Measurements from ENCODE around the gene POLE2.
"Not testable (repeated sequence)": the region's sequence is repeated elsewhere in the genome, so short reads cannot be mapped to it uniquely, and the experiment has no call there.

POLE2 gene

DNA sequence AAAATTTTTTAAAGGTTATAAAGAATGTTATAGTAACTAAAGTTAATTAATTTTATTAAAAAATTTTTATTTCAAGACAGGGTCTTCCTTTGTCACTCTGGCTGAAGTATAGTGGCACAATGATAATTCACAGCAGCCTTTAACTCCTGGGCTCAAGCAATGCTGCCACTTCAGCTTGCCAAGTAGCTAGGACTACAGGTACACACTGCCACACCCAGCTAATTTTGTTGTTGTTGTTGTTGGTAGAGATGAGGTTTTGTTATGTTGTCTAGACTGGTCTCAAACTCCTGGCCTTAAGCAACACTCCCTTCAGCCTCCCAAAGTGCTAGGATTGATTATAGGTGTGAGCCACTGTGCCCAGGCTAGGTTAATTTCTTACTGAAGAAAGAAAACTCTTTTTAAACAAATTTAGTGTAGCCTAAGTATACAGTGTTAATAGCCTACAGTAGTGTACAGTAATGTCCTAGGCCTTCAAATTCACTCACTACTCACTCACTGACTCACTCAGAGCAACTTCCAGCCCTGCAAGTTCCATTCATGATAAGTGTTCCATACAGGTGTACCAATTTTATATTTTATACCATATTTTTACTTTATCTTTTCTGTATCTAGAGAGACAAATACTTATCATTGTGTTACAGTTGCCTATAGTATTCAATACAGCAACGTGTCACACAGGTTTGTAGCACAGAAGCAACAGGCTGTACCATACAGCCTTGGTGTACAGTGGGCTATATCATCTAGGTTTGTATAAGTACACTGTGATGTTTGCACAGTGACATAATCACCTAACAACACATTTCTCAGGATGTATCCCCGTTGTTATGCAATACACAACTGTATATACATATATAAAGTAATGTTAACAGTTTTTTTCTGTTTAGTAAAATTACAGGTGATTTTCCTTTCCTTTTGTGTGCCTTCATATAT, 28.2 kb downstream of the POLE2 start:
- no peak for DNase-seq

- not testable (repeated sequence) for DNase-seq
These were observed 30.5 kb downstream of the POLE2 start for GRCh38 chr14:49657500-49657899.

DNA sequence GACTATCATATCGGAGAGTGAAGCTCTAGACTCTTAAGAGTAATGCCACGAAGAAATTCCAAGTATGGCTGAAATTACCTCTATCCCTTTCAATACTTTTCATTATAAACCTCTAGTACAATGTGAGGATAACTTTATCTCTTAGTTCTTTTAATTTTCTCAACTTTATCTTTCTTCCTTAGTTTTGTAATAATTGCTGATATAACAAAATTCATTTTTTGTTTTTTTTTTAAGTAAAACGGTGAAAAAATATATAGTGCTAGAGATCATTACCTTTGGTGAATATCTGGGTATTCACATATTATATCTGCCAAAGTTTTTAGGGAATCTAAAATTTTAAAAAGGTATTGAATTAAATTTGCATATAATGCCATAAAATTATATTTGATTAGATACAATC, 33.5 kb downstream of the POLE2 start:
- DNase-seq: no peak

- no peak for DNase-seq
These were observed 34.5 kb downstream of the POLE2 start for GRCh38 chr14:49653508-49653907.

- no peak for DNase-seq
These were observed 45.9 kb downstream of the POLE2 start for GRCh38 chr14:49642163-49642562.

GRCh38 chr14:49641697-49642129, 46.3 kb downstream of the POLE2 start:
- DNase-seq: no peak

DNA sequence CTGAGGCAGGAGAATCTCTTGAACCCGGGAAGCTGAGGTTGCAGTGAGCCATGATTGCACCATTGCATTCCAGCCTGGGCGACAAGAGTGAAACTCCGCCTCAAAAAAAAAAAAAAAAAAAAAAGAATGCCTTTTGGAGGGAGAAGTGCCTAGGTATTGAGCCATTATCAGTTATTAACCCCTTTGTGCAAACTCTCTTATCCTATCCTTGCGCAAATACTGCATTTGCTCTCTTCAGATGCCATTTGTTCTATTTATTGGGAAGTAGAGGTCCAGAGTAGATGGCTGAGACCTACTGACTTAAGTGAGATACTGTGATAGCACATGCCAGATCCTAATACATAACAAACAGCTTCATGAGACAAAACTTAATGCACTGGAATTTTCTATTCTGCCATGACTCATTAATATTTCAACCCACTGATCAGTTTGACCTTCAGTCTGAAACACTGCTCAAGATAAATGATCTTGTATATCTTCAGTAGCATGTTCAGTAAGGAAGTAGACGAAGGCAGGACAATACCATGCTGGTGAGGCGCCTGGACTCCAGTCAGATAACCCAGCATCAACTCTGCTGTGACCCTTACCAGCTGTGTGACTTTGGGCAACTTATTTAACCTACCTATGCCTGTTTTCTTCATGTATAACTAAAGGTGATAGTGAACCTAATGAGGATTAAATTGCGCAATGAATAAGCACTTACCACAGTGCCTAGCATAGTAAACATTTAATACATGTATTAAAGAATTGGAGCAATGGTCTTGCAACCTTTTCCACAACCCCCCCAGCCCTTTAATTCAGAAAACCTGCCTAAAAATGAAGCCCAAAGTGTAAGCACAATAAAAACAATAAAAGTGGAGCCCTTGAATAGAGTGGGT, 47.2 kb downstream of the POLE2 start:
- no peak for DNase-seq

GRCh38 chr14:49637534-49638078, 50.4 kb downstream of the POLE2 start:
- no peak for DNase-seq

GRCh38 chr14:49636866-49637265, 51.1 kb downstream of the POLE2 start:
- no peak for DNase-seq

DNA sequence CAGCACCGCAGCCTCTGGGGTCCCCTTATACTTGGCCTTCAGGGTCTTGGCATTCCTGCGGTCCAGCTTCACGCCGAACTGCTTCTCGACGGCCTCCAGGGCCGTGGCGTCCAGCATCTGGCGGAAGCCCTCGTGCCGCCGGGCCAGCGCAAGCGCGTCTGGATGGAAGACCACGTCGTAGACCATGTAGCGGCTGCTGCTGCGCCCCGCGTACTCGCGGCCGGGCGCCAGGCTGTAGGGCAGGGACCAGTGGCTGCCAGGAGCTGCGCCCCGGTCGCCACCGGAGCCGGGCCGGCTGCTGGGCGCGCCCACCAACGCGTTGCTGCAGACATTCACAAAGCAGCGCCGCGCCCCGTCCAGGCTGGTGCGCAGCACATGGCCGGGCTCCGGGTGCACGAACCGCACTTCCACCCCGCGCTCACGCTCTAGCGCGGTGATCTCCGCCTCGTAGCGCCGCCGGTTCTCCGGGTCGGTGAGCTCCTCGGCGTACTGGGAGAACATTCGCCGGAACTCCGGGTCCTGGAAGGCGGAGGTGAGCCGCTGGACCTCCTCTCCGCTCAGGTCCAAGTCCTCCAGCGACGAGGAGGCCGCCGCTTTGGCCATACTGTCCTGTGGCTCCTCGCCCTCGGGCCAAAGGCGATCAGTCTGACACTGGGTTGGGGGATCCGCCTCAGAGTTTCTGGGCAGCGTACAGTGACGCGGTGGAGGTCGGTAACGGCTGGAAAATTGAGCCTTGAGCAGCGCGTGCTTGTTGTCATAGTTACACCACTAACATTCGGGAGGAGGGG, 53.3 kb downstream of the POLE2 start, which contains the start of gene DNAAF2:
TSS of gene DNAAF2 (minus strand) at position 698 of the 788 bp plus-strand sequence. CDS start at position 603, 95 bp downstream.
- DNase-seq: peak; percentile 74 to 78

DNA sequence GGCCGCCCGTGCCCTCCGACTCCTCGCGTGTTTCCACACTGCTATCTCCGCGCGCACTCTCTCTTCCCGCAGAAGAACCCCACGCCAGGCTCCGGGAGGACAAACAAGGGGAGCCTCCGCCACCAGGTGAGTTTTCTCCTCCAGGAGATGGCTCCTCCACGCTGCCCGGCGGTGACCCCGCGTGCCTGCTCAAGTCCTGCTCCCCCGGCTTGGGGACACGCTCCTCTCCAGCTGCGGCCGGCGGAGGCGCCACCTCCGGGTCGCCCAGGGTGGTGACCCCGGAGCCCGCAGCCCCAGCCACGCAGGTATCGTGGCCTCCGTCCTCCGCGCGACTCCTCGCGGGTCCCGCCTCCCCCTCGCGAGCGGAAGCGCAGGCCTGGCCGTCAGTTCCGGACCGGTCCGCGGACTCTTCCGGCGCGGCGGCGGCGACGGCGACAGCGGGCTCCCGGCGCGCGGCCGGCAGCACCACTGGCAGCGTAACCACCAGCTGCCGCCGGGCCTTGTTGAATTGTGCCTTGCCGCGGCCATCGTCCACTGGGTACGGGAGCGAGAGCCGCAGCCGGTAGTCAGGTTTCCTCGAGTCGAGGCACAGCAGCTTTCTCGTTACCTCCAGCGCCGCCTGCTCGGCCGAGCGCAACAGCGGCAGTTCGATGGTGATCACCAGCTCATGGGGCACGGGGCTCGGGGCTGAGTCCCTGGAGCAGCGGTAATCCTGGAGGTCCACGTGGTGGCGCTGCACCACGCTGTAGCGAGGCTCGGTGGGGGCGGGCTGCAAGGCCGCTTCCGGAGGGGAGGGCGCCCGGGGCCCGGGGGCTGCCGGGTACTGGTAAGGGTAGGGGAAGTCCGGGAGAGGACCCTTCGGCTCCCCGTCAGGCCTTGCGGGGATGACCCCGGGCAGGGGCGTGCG, 54.1 kb downstream of the POLE2 start:
- DNase-seq: peak; percentile 94 to 95

GRCh38 chr14:49623941-49624839, 63.8 kb downstream of the POLE2 start:
- DNase-seq: peak in 1 of 2 donors; percentile 68

DNA sequence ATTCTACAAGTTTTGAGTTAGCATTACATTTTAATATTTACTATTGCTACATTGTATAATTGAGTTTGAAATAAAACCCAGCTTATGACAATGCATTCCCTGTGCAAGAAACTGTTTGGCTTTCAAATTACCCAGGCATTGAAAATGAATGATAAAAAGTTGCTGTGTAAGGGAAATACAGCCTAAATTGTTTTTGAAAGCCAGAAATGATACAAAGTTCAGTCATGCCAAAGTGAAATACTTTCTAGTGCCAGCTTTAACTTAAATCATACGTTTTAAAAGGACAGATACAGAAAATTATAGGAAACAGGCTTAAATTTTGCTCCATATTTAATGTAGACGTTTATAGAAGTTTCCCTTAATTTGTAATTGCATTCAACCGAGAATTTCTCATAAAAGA, 64.6 kb downstream of the POLE2 start:
- no peak for DNase-seq

- no peak for DNase-seq
These were observed 65.9 kb downstream of the POLE2 start for GRCh38 chr14:49622022-49622607.

DNA sequence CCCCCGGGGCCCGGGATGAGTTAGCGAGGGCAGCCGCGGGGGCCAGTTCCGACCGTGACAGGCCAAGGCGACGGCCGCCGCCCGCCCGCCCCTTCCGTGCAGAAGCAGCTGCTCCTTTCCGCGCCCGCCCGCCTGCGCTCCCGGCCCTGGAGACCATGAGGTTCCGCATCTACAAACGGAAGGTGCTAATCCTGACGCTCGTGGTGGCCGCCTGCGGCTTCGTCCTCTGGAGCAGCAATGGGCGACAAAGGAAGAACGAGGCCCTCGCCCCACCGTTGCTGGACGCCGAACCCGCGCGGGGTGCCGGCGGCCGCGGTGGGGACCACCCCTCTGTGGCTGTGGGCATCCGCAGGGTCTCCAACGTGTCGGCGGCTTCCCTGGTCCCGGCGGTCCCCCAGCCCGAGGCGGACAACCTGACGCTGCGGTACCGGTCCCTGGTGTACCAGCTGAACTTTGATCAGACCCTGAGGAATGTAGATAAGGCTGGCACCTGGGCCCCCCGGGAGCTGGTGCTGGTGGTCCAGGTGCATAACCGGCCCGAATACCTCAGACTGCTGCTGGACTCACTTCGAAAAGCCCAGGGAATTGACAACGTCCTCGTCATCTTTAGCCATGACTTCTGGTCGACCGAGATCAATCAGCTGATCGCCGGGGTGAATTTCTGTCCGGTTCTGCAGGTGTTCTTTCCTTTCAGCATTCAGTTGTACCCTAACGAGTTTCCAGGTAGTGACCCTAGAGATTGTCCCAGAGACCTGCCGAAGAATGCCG, 66.7 kb downstream of the POLE2 start:
- peak; percentile 65 to 74 for DNase-seq

GRCh38 chr14:49620182-49621113, 67.6 kb downstream of the POLE2 start, which contains the start of the genes MGAT2 and RPL36AL:
Gene MGAT2 (plus strand): TSS chr14:49620799. CDS start chr14:49621269, 470 bp downstream.
Gene RPL36AL (minus strand): TSS chr14:49620626. CDS start chr14:49619104, 1,522 bp downstream.
- DNase-seq: peak; percentile 94 to 95

- no peak for DNase-seq
These were observed 68.3 kb downstream of the POLE2 start for GRCh38 chr14:49619730-49620129.
